Activated gamma-delta T cell (primary cell): ENCODE measurements around the gene DDX25.

ENCODE experiments used
- DNase-seq: peaks from one replicate; lab custom pipeline; 2025; lab: John Stamatoyannopoulos, UW

DDX25 gene

DNA sequence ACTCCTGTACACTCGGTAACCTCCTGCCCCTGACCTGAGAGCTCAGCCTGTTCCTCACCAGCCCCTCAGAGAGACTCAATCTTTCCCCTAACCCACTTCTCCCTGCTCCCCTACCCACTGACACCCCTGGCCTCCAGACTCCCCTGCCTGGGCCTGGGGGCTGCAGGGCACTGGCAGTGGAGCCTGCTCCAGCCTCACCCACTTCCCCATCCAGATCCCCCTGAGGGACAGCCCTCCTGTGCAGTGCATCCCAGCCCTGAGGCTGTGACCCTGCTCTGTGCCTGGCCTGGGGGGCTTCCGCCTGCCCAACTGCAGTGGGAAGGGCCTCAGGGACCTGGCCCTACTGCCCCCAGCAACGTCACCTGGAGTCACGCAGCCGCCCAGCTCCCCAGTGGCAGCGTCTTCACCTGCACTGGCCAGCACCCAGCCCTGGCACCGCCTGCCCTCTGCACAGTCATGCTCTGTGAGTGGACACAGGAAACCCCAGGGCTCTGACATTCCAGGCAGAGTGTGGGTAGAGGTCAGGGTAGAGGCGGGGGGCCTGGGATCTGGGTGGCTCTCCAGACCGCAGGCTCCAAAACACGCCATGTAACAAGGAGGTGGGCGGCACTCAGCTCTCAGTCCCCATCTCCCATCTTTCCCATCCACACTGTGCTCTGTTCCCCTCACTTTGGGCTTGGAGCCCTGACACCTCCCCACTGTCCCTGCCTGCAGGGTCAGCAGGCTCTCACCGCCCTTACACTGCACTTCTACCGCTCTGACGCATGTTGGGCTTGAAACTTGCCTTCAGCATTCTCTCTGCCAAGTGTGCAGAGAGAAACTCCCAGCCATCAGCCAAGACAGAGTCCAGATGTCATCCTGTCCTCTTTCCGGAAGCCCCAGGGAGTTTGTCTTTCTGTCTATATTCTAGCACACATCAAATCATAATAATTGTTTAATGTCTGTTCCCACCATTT lies 46.7 kb downstream of the DDX25 start:
- peak; percentile 11 for DNase-seq

DNA sequence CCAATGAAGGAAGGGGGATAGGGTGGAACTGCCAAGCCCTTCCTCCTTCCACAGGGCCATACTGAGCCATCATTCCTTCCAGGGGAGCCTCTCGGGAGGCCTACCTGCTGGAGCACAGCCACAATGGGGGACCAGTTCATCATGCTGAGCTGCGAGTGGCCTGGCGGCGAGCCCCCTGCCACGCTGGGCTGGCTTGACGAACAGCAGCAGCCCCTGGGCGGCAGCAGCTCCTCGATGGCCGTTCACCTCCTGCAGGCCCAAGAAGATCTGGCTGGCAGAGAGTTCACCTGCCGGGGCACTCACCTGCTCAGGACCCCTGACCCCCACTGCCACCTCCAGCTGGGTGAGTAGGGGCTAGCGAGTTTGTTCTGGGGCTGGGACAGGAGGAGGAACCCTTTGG lies 47.4 kb downstream of the DDX25 start:
- DNase-seq = no peak

DNA sequence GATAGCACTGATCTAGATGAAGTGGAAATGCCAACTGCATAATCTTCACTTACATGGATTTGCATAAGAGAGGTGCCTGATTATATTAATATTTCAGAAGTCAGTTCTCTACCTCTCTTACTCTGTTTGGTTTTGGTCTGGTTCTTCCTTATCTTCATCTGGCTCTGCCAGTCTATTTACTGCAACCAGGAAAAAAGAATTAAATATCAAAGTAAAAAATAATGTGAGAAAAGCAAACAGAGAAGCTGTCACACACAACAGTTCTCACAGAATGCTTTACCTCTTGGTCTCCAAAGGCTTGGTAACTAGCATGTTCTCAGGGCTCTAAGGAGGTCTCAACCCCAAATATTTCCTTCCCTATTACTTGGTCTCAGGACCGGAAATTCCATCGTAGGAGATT lies 48.3 kb downstream of the DDX25 start:
- DNase-seq = no peak

DNA sequence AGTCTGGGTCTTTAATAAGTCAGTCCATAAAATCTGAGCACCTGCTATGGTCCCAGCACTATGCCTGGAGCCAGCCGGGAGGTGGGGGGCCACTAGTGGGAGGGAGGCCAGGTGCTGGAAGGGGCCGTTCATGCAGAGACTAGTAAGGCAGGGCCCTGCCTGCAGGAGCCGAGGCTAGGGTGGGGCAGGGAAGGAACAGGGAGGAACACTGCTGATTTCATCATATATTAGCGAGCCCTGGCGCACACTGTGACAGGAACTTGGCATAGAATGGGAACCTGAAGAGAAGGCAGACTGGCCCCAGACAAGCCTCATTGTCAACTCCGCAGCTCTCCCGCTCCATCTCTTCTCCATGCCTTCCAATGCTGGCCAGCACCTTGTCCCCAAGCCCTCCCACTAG lies 48.7 kb downstream of the DDX25 start:
- no peak for DNase-seq

DNA sequence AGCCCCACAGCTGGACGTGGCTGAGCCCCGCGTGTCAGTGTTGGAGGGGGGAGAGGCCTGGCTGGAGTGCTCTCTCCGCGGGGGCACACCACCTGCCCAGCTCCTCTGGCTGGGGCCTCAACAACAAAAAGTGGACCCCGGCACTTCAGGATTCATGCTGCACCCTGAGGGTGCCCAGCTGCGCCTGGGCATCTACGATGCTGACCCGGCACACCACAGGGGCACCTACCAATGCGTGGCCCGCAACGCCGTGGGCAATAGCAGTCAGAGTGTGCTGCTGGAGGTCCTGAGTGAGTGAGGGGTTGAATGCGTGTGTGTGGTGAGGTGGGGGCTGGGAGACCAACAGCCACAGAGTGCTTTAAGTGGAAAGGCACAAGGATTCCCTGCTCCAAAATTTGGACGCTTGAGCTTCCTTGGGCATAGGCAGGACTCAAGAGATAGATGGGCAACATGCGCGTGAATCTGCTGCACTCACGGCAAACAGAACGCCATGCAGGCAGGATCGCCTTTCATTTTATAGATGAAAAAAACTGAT lies 49.2 kb downstream of the DDX25 start:
- no peak for DNase-seq

DNA sequence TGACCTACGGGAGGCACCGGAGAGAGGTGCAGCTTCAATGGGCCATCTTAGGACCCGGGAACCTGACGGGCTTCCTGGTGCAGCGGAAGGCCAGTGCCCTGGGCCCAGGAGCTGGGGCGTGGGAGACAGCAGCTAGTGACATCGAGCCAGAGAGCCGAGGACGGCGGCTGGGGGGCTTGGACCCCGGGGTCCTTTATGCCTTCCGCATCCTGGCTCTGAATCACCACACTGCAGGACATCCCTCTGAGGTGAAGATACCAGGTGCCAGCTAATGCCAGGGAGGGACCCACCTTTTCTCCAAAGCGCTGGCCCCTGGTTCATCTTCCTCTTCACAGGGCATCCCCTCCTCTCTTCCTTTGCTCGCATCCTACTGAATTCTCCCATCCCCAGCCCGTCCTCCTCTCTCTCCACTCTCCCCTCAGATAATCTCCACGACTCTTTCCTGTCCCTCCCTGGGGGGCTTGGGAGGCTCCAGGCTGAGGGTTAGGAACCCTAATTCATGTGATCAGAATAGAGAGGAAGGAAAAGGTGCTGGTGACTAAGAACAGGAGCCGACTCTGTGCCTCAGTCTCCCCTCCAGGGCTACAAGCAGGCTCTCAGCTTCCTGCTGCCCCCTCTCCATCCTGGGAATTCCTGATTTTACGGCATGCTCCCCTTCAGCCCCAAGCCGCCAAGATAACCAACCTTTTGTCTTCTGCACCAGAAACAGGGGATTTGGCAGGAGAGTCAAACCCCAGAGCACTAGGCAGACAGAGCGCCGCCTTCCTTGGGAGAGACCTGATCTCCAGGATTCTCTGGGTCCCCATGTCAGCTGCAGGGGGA lies 50.0 kb downstream of the DDX25 start:
- DNase-seq = no peak

DNA sequence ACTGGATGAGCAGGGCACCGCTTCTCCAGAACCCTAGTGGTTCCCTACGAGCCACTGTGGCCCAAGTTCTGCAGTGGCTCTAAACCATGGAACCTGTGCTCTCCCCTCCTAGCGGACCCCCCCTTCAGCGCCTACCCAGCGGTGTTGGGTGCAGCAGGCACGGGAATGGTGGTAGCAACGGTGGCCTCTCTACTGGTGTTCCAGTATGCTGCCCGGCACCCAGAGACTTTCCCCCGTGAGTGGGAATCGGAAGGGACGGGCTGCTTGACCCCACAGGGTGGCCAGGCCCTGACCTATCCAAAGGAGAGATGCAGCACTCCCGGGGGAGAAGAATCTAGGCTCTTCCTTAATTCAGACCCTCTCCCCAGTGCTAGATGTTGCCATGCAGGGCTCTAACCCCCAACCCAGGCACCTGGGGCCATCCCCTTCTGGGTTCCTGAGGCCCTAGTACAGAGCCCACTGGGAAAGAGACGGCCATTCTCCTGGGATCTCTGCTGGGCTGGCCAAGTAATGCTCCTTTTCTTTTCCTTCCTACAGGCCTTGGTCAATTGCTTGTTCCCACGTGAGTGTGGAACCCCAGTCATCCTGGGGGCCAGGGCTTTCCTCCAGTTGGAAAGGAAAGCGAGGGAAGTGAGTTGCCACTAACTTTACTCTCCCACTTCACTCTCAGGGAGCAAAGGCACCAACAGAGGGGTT lies 50.8 kb downstream of the DDX25 start:
- no peak for DNase-seq

DNA sequence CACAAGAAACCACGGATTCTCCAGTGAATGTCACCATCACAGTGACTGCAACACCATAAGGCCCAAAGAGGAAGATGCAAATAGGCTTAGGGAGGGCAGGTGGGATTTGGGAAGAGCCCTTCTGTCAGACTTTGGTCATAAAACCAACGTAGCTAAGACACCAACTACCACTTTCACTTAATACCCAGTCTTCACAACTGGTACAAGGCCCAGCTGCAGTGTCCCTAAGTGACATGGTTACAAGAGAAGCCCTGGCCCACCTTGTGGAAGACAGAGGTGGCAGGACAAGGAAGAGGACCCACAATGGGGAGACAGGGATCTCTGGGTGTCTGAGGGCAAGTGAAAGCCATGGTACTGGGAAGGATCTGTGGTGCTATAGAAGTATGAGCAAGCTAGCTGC lies 51.5 kb downstream of the DDX25 start:
- no peak for DNase-seq

DNA sequence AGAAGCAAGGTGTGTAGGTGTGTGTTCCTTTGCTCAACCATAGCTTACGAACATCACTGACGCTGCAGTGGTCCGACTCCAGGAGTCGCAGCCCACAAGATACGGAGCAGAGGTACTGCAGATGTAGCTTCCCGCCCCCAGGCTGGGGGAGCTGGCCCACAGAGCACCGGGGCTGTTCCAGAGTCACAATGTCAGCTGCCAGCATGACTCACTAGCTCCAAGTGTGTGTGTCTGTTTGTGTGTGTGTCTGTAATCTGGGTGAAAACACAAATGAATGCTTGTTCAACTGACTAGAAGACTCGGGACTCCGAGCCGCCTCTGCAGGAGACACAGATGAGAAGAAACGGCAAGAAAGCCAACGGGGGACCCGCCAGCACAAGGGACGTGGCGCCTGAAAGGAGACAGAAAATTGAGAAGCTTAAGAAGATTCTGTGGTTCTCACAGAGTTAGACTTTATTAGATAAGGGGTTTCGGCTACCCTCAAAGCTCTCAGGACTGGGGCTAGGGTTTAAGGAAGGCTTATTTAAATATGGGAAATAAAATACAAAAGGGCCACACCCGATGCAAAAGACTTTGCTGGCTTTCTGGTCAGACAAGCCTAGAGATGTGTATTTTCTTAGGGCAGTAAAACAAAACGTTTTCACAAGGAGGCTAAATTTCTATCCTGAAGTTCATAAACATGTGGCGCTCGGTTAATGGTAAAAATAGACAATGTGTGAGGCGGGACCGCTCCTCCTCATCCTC lies 52.3 kb downstream of the DDX25 start:
- no peak for DNase-seq

DNA sequence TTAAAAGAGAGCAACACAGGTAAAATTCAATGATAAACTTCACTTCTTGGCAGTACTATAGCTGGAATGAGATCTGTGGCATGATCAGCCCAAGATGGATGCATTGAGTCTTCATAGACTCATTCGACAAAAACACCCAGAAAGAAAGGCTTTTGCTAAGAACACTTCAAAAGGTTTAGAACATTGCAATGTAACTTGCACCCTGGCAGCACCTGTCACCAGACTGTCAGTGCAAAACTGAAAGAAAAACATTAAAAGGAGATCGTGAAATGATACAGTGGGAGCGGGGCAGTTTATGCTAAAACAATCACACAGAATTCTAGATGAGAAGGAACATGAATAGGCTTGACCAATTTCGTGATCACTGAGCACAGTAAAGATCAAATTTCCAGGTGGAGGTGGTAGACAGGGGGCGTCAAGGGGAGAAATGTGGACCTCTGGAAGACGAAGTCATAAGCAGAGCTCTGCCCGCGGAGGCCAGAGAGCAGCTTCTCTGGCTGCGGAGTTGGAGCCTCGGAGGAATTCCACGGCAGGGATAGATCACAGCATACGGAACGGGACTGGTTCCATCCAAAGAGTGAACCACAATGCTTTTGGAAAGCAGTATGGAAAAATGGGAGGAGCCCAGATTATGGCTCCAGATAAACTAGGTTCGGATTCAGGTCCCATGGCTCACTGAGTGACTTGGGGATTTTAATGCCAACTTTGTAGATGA lies 53.5 kb downstream of the DDX25 start:
- no peak for DNase-seq

DNA sequence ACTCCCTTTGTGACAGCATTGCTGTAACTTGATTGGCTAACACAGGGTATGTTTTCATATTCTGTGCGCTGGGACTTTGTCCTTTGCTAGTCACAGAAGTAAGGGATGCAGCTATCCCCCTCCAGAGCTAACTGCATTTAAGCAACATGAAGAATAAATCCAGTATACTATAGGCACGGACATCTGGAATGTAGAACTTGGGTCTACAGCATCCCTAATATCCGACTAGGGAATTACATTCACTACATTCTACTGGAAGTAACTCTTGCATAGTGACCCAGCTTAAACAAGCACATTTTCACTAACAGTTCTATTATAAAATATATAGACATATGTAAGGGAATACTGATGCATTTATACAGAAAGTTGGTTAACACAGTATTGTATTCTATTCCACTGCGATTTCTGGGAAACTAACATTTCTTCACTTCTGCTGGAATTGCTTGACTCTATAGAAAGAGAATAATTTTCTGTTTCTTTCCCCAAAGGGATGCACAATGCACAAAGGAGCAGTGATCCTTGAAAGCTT lies 54.6 kb downstream of the DDX25 start:
- DNase-seq = no peak

DNA sequence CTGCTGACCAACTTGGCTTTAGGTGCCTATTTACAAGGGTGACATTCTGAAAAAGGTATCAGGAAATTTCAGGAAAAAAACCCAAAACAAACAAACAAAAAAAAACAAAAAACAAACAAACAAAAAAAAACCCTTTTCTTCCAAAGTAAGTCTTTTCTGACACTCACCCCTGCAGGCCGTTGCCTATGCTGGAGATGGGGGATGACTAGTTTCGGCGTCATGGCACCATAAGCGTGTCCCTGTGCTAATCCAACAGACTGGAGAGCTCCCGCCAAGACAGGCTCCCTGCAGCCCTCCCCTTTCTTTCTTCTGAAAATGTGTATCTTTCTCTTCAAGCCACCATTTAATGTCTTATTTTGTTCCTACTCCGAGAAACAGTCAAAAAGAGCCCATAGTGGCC lies 55.2 kb downstream of the DDX25 start:
- no peak for DNase-seq

DNA sequence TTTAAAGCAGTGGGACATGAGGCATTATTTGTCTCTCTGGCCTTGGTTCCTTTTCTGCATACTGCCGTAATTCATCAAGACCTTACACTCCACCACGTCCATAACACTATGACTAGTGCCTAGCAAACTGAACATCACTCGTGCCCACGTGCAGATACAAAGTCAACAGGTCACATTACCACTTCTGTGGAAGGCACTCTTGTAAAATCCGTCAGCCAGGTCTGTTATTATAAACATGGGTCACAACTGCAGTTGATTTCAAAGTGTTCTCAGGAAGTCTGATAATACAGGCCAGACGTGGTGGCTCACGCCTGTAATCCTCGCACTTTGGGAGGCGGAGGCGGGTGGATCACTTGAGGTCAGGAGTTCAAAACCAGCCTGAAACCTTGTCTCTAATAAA lies 55.6 kb downstream of the DDX25 start:
- no peak for DNase-seq

DNA sequence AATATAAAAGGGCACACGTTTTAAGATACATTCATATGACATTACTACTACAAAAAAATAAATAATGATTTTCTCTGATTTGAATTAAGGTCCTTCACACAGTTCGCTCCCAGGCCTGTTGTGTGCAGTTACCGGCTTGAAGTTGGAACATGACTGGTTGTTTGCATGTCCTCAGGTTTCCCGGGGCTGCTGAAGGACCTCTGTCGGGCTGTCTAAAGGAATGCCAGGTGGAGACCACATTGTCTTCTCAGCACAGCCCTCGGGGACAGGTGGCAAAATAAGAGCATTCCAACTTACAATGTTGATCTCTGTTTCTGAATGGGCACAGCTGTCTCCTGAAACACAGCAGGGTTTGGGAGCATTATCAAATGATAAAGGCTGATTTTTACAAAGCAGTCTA lies 56.5 kb downstream of the DDX25 start:
- DNase-seq = no peak

DNA sequence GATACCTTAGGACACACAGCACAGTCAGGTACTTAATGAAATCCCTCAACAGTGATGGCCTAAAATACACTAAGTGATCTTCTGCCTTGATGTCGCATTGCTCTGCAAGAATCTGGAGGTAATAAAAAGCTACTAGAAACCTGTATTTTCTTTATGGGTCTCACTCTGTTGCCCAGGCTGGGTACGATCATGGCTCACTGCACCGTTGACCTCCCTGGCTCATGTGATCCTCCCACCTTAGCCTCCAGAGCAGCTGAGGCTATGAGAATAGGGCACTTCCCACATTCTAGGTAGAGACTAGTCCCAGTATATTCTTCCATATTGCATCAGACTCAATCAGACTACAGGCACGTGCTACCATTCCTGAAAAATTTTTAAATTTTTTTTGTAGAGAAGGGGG lies 63.2 kb downstream of the DDX25 start:
- DNase-seq = no peak

DNA sequence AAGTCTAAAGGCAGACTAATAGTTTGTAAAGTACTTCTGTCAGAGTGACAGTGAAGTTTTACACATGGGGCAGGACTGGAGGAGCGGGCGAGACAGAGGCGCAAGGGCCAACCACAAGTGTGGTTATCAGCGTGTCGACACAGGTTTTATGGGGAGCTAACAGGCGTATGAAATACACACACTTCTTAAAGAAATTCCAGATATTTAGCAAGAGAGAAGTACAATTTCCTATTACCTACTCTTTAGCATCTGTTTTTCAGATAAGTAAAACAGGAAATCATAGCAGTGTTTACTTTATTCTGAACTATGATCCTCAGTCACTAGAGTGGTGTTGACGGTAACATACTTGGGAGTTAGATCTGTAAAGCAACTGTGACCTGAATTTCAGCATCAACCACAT lies 64.0 kb downstream of the DDX25 start:
- no peak for DNase-seq

DNA sequence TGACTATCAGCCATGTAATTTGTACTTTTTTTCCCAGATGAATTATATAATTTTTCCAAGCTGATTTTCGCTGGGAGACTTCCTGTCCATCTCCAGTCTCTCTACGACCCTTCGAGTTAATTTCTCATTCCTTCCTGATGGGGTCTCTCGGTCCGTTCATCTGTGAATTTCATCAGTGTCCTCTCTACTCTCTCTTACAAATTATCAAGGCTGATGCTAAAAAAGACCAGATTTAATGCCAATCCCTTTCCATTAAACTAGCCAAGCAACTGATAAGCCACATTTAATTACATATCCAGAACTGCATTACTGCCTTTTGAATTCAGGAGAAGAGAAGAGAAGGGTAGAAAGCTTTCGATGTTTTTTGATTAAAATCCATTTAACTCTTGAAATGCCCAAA lies 67.3 kb downstream of the DDX25 start:
- DNase-seq = no peak

DNA sequence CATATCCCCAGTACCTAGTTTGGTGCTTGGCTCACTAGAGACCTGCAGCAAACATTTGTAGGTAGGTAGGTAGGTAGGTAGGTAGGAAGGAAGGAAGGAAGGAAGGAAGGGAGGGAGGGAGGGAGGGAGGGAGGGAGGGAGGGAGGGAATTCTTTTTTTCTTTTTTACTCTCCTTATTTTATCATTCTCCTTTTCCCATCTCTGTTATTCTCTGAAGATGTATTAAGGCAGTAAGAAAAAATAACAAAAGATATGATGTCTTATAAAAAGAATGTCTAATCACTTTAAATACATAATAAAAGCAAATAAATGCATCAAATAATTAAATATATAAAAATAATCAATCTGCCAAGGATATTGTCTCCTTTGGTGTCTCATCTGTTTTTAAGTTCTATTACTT lies 70.0 kb downstream of the DDX25 start:
- DNase-seq = no peak

DNA sequence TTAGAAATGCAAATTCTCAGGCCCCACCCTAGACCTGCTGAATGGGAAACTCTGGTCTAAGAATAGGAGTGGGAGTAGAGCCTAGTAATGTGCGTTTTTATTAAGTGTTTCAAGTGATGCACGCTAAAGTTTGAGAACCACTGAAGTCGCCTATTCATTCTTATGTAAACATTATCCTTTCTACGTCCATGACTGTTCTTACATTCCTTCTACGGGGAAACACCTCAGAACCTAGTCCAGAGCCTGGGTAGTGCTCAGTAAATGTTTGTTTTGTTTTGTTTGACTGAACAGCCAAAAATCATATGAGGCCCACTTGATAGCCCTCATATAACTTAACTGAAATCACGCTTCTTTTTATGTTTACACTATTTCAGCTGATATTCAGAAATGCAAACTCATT lies 71.3 kb downstream of the DDX25 start:
- no peak for DNase-seq

DNA sequence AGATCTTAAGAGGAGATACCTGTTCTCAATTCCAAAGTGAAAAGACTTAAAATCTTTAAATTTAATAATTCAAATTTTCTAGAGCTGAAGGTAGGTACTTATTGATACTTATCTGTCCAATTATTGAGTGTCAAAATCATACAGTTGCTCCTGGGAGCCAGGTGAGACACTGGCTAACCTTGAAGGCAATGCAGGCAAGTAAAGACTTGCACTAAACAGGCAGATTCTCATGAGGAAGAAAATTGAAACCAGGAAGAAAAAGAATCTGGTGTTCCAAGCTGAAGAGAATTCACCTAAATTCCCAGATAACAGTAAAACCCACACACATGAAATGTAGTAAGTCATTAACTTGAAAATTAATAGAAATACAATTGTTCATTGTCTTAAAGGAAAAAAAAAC lies 71.8 kb downstream of the DDX25 start:
- no peak for DNase-seq

DNA sequence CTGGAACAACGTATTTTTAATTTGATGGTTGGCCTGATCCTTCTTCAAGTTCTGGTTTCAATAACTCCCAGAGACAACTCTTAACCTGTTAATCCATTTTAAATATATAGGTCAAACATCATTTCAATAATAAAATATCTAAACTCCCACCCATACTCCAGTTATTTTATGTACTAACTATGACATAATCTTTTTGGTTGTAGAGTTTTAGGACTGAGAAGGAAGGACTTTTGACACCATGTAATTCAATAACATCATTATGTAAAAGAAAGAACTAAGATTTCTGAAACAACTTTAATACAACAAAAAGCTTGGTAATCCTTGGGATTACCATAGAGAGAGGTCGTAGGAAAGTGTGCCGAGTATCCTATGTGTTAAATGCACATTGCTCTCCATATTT lies 73.0 kb downstream of the DDX25 start:
- DNase-seq = no peak
